HCT116 (cell line): Measurements from ENCODE around the gene SDHD.

Source experiments
- ATF3 ChIP-seq: IDR thresholded peaks from 2 replicates; pipeline ENCODE4 v1.6.1; 2012
- CEBPB ChIP-seq: IDR thresholded peaks from 2 replicates; pipeline ENCODE4 v1.6.1; 2012; ENCODE audit warnings: low read depth
- CTCF ChIP-seq, 3 experiments: fragments of 200-600 bp in 1 of 3; sonication (generic) in 1 of 3; IDR thresholded peaks in 2 of 3; conservative IDR thresholded peaks in 1 of 3; 2 replicates each; pipeline ENCODE4 v1.5.1; 2012 to 2017; ENCODE audit warnings: low read depth in 2 of 3, low read length in 2 of 3, antibody characterized with exemption in 1 of 3, borderline replicate concordance in 1 of 3, control low read depth in 1 of 3, mild to moderate bottlenecking in 1 of 3, mixed read lengths in 1 of 3, mixed run types in 1 of 3, moderate library complexity in 1 of 3; ENCODE audit not compliant: insufficient read depth in 1 of 3
- EGR1 ChIP-seq: IDR thresholded peaks from 2 replicates; pipeline ENCODE4 v1.6.1; 2012; ENCODE audit warnings: low read depth
- EZH2 ChIP-seq: fragments of 200-600 bp; sonication (generic); IDR thresholded peaks from 2 replicates; pipeline ENCODE4 v1.6.1; 2017; ENCODE audit warnings: antibody characterized with exemption, mixed run types
- EZH2phosphoT487 ChIP-seq: fragments of 200-600 bp; IDR thresholded peaks from 2 replicates; pipeline ENCODE4 v1.6.1; 2018; ENCODE audit warnings: antibody characterized with exemption, borderline replicate concordance
- POLR2A ChIP-seq: IDR thresholded peaks from 2 replicates; pipeline ENCODE4 v1.7.0; 2011; ENCODE audit warnings: borderline replicate concordance; ENCODE audit not compliant: insufficient read depth, insufficient read length; ENCODE audit errors: extremely low read depth
- POLR2AphosphoS5 ChIP-seq: IDR thresholded peaks from 2 replicates; pipeline ENCODE4 v1.6.1; 2011; ENCODE audit warnings: mild to moderate bottlenecking, low read depth, low read length, moderate library complexity
- RAD21 ChIP-seq: IDR thresholded peaks from 2 replicates; pipeline ENCODE4 v1.6.1; 2012; ENCODE audit warnings: low read depth, mild to moderate bottlenecking
- TCF7L2 ChIP-seq: IDR thresholded peaks from 2 replicates; pipeline ENCODE4 v1.7.0; 2011; ENCODE audit warnings: borderline replicate concordance, inconsistent platforms; ENCODE audit not compliant: insufficient read depth, insufficient read length; ENCODE audit errors: extremely low read depth
- ZNF274 ChIP-seq: fragments of 200-500 bp; sonication (Bioruptor generic); IDR thresholded peaks from 2 replicates; pipeline ENCODE4 v1.6.1; 2014; ENCODE audit warnings: mild to moderate bottlenecking, low read depth, low read length, inconsistent platforms
- TF ChIP-seq, protein P1 (sequence below): IDR thresholded peaks from 2 replicates; pipeline ENCODE4 v1.6.1; 2012; ENCODE audit warnings: low read depth

GRCh38 chr11:112042161-112042960 is 44.3 kb upstream of the SDHD start:
- TF ChIP-seq ZNF274 = no peak
- TF ChIP-seq CTCF (IDR thresholded peaks at IDR 0.05 in 2 of 3, conservative IDR thresholded peaks at IDR 0.05 in 1 of 3; ENCODE audit: borderline replicate concordance in 1 of 3, insufficient read depth in 1 of 3, low read depth in 2 of 3, low read length in 2 of 3) = no peak
- peak; percentile 61 for TF ChIP-seq CEBPB
- no peak for TF ChIP-seq EZH2
- TF ChIP-seq, protein P1, sequence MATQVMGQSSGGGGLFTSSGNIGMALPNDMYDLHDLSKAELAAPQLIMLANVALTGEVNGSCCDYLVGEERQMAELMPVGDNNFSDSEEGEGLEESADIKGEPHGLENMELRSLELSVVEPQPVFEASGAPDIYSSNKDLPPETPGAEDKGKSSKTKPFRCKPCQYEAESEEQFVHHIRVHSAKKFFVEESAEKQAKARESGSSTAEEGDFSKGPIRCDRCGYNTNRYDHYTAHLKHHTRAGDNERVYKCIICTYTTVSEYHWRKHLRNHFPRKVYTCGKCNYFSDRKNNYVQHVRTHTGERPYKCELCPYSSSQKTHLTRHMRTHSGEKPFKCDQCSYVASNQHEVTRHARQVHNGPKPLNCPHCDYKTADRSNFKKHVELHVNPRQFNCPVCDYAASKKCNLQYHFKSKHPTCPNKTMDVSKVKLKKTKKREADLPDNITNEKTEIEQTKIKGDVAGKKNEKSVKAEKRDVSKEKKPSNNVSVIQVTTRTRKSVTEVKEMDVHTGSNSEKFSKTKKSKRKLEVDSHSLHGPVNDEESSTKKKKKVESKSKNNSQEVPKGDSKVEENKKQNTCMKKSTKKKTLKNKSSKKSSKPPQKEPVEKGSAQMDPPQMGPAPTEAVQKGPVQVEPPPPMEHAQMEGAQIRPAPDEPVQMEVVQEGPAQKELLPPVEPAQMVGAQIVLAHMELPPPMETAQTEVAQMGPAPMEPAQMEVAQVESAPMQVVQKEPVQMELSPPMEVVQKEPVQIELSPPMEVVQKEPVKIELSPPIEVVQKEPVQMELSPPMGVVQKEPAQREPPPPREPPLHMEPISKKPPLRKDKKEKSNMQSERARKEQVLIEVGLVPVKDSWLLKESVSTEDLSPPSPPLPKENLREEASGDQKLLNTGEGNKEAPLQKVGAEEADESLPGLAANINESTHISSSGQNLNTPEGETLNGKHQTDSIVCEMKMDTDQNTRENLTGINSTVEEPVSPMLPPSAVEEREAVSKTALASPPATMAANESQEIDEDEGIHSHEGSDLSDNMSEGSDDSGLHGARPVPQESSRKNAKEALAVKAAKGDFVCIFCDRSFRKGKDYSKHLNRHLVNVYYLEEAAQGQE = no peak
- no peak for TF ChIP-seq EGR1
- no peak for TF ChIP-seq POLR2A
- TF ChIP-seq TCF7L2 = no peak
- TF ChIP-seq RAD21 = no peak
- 0 out of 2 replicates have a peak, but pooled peaks have one; percentile 11 for TF ChIP-seq POLR2AphosphoS5
- no peak for TF ChIP-seq ATF3
- no peak for TF ChIP-seq EZH2phosphoT487
